Nephron (organoid): ENCODE results near the gene DRP2.

ENCODE experiments used
- H3K27ac Mint-ChIP-seq, 3 experiments: 2 replicates each; pipeline ENCODE4 v1.8.0; 2020; ENCODE audit warnings: mixed read lengths in 3 of 3, mild to moderate bottlenecking in 2 of 3, moderate library complexity in 1 of 3
- H3K27me3 Mint-ChIP-seq: 2 replicates; pipeline ENCODE4 v1.8.0; 2021; ENCODE audit warnings: low read depth, mild to moderate bottlenecking, moderate library complexity, mixed read lengths
- H3K36me3 Mint-ChIP-seq: 2 replicates; pipeline ENCODE4 v1.8.0; 2020; ENCODE audit warnings: low read depth, mixed read lengths
- H3K4me1 Mint-ChIP-seq: 2 replicates; pipeline ENCODE4 v1.8.0; 2020; ENCODE audit warnings: mixed read lengths
- H3K4me3 Mint-ChIP-seq, 3 experiments: 2 replicates each; pipeline ENCODE4 v1.8.0; 2020; ENCODE audit warnings: mild to moderate bottlenecking in 3 of 3, mixed read lengths in 3 of 3, moderate library complexity in 2 of 3
- H3K9me3 Mint-ChIP-seq: 2 replicates; pipeline ENCODE4 v1.8.0; 2020; ENCODE audit warnings: mixed read lengths
- TF ChIP-seq, protein P1 (sequence below), 3 experiments: fragments of 200-600 bp; sonication (generic); IDR thresholded peaks; one replicate each; pipeline ENCODE4 v1.5.0; 2021; ENCODE audit warnings: antibody characterized with exemption in 3 of 3; ENCODE audit not compliant: unreplicated experiment in 3 of 3

Gene DRP2

DNA sequence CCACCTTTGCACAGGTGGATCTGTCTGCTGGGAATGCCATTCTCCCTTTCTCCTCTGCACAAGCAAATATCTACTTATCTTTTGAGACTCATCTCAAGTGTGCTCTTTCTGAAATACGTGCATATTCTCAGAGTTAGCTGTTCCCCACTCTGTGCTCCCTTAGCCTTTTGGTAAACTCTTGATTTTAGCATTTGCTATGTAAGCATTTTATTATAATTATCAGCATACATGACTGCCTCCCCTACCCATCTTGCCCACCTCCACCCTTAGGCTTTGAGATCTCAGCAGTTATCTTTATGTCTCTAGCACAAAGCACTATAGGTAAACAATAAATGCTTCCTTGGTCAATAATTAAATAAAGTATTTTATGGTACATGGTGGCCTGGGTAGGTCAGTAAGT is 11.5 kb downstream of the DRP2 start:
- TF ChIP-seq, protein P1, sequence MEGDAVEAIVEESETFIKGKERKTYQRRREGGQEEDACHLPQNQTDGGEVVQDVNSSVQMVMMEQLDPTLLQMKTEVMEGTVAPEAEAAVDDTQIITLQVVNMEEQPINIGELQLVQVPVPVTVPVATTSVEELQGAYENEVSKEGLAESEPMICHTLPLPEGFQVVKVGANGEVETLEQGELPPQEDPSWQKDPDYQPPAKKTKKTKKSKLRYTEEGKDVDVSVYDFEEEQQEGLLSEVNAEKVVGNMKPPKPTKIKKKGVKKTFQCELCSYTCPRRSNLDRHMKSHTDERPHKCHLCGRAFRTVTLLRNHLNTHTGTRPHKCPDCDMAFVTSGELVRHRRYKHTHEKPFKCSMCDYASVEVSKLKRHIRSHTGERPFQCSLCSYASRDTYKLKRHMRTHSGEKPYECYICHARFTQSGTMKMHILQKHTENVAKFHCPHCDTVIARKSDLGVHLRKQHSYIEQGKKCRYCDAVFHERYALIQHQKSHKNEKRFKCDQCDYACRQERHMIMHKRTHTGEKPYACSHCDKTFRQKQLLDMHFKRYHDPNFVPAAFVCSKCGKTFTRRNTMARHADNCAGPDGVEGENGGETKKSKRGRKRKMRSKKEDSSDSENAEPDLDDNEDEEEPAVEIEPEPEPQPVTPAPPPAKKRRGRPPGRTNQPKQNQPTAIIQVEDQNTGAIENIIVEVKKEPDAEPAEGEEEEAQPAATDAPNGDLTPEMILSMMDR (IDR thresholded peaks at IDR 0.05; ENCODE audit: unreplicated experiment in 3 of 3), result no peak
- no peak overlapping the region for H3K27ac Mint-ChIP-seq
- no peaks in the 10 kb centered on the region for H3K4me1 Mint-ChIP-seq
- no peaks in the 10 kb centered on the region for H3K36me3 Mint-ChIP-seq
- no peaks in the 10 kb centered on the region for H3K9me3 Mint-ChIP-seq
- H3K27me3 Mint-ChIP-seq, result no peaks in the 10 kb centered on the region
- no peak overlapping the region for H3K4me3 Mint-ChIP-seq

DNA sequence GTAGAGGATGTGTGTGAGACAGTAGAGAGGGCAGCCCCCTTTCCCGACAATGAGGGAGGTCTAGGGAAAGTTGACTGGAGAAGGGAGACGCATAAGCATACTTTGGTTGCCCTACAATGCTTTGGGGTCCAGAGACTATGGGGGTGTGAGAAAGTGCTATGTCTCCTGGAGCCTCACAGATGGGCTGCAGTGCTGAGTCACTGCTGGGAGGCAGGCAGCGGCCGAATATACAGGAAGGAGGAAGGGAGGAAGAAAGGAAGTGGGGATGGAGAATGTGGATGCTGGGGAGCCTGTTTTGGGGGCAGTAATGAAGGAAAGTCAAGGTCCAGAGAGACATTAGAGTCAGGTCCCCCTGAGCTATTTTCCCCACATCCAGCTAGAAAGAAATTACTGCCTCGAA is 12.7 kb downstream of the DRP2 start:
- Mint-ChIP-seq H3K9me3 (no peaks in the 10 kb centered on the region), H3K27ac (no peak overlapping the region), H3K36me3 (no peaks in the 10 kb centered on the region), H3K27me3 (no peaks in the 10 kb centered on the region), H3K4me1 (no peaks in the 10 kb centered on the region), H3K4me3 (no peak overlapping the region)
- TF ChIP-seq, protein P1 (IDR thresholded peaks at IDR 0.05; ENCODE audit: unreplicated experiment in 3 of 3), result no peak

DNA sequence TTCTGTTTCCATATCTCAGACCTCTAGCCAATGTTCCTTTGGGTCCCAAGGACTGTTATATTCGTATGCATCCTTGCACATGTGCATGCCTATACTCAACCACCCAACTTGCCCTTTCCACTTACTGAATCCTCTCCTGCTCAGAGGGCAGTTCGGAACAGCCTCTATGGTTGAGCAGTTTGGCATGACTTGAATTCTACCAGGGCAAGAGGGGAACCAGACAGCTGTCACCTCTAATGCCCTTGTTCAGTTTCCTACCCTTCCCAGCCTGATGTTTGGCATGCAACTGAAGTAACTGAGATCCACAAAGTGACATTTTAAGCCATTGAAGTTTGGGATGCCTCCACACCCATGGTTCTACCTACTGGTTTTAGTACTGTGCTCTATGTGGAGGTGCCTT is 17.5 kb downstream of the DRP2 start:
- Mint-ChIP-seq H3K9me3 (peaks cover 3% of the 10 kb centered on the region), H3K27me3 (no peaks in the 10 kb centered on the region), H3K4me1 (no peaks in the 10 kb centered on the region), H3K27ac (no peak overlapping the region), H3K4me3 (no peak overlapping the region), H3K36me3 (peaks cover 4% of the 10 kb centered on the region)
- TF ChIP-seq, protein P1 (IDR thresholded peaks at IDR 0.05; ENCODE audit: unreplicated experiment in 3 of 3), result no peak

DNA sequence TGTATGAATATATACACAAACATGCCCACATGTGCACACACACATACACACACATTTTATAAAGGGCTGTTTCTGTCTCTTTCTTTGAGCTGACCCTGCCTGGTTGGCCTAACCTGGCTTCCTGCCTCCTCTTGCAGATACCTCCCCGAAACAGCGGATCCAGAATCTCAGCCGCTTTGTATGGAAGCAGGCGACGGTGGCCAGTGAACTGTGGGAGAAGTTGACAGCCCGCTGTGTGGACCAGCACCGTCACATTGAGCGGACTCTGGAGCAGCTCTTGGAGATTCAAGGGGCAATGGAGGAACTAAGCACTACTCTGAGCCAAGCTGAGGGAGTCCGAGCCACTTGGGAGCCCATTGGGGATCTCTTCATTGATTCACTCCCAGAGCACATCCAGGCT is 21.9 kb downstream of the DRP2 start:
- no peak overlapping the region for H3K27ac Mint-ChIP-seq

DNA sequence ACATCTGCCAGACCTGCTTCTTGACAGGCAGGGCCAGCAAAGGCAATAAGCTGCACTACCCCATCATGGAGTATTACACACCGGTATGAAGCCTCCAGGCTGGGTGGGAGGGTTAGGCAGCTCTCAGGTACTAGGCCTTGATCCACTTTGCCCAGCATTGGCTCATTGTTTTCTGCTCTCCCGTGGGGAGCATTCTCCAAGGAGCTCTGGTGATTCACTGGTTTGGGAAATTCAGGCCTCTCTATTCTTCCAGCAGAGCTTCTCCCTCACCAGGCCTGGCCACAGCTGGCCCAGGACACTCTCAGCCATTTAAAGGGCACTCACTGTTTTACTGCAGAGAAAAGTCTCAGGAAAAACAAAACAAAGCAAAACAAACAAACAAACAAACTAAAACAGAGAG is 33.0 kb downstream of the DRP2 start:
- Mint-ChIP-seq H3K36me3 (no peaks in the 10 kb centered on the region), H3K27me3 (no peaks in the 10 kb centered on the region), H3K4me1 (no peaks in the 10 kb centered on the region), H3K27ac (no peak overlapping the region), H3K4me3 (no peak overlapping the region), H3K9me3 (peaks cover 14% of the 10 kb centered on the region)
- TF ChIP-seq, protein P1 (IDR thresholded peaks at IDR 0.05; ENCODE audit: unreplicated experiment in 3 of 3), result no peak

More for the DNA sequence above, 21.9 kb downstream of the DRP2 start:
- H3K9me3 Mint-ChIP-seq, result peaks cover 7% of the 10 kb centered on the region
- no peaks in the 10 kb centered on the region for H3K4me1 Mint-ChIP-seq
- TF ChIP-seq, protein P1 (IDR thresholded peaks at IDR 0.05; ENCODE audit: unreplicated experiment in 3 of 3), result no peak
- no peak overlapping the region for H3K4me3 Mint-ChIP-seq
- H3K36me3 Mint-ChIP-seq, result peaks cover 4% of the 10 kb centered on the region
- no peaks in the 10 kb centered on the region for H3K27me3 Mint-ChIP-seq

DNA sequence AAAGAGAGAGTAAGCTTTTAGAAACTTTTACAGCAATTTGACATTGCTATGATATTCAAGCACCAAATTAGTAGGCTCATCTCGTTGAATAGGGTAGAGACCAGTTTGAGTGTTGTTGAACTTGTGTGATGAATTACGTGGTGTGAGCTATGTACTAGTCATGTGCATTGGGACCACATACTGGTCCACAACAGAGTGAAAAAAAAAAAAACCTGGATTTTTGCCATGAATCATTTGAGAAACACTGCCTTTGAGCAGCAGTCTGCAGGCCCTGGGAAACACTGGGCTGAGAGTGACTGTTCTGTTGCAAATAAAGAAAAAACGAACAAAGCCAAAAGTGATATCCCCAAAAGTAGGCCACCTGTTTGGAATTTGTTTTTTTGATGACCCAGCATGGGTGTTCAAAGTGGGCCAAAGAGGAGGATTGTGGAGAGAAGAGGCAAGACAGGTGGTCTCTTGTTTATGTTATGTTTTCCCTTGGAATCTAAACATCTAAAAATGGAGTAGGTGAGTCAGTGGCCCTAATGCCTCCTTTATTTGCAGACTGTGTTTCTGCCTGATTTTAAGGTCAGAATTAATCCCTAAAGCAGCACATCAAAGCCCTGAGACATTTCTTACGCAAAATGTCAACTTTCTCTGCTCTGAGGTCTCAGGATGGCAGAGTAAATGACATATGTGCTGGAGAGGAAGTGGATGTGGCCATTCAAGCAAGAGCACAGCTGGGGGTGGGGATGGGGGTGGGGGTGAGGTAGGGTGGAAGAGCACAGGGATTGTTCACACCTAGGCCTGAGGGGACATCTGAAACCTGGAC is 38.1 kb downstream of the DRP2 start:
- H3K27me3 Mint-ChIP-seq, result no peaks in the 10 kb centered on the region
- H3K9me3 Mint-ChIP-seq, result peaks cover 16% of the 10 kb centered on the region
- no peak overlapping the region for H3K27ac Mint-ChIP-seq
- no peak overlapping the region for H3K4me3 Mint-ChIP-seq
- H3K4me1 Mint-ChIP-seq, result no peaks in the 10 kb centered on the region
- H3K36me3 Mint-ChIP-seq, result no peaks in the 10 kb centered on the region
- TF ChIP-seq, protein P1 (IDR thresholded peaks at IDR 0.05; ENCODE audit: unreplicated experiment in 3 of 3), result no peak
